ENCODE data around the gene MED12.

Gene MED12

DNA sequence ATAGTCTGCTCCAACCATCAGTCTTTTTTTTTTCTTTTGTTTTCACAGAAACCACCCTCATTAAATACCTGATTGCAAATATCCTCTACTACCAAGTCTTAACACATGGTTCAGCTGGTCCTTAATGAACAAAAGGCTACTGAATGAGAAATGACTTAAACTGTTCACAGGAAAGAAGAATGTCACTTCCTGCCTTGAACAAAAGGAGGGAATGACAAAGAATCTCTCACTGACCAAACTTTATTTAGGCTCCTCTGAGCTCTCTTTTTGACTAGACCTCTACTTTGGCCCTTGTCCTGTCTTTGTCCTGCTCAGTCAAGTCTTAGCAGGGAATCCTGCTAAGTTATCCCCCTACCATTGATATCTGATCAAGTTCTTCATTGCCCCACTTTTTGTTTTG, 72.9 kb downstream of the MED12 start:
- no peak for DNase-seq (ENCODE audit: low read depth in 1 of 2, low spot score in 1 of 2)

All from stimulated activated CD4-positive, alpha-beta T cell treated with anti-CD3 and anti-CD28 coated beads, Interleukin-15, amount 100 ng/mL, for 1 hour (primary cell).